ENCODE results near the gene FOXD3.

GRCh38 chr1:63368131-63368530, 45.8 kb downstream of the FOXD3 start:
- TF ChIP-seq POLR2A (IDR thresholded peaks at IDR 0.05) (no peak), CTCF (IDR thresholded peaks at IDR 0.05) (no peak), EP300 (IDR thresholded peaks at IDR 0.05) (no peak)
